SU-DHL-6 (cell line): ENCODE measurements around the gene GPR137.

Experiments used
- CTCF ChIP-seq: fragments of 200-600 bp; sonication (generic); IDR thresholded peaks from one replicate; pipeline ENCODE4 v1.5.1; 2017; ENCODE audit warnings: antibody characterized with exemption, mild to moderate bottlenecking, low read length, moderate library complexity; ENCODE audit not compliant: insufficient read depth, poor library complexity, severe bottlenecking
- EZH2phosphoT487 ChIP-seq: fragments of 200-600 bp; sonication (generic), shearing (Covaris generic); conservative IDR thresholded peaks from 2 replicates; pipeline ENCODE4 v1.6.1; 2018; ENCODE audit warnings: mild to moderate bottlenecking, antibody characterized with exemption, low read length, moderate library complexity, mixed read lengths

- TF ChIP-seq CTCF: no peak
- TF ChIP-seq EZH2phosphoT487: no peak
Observed at GRCh38 chr11:64240435-64241240, 45.0 kb upstream of the GPR137 start, which contains the start of gene FKBP2.
